OCI-M1 (cell line): ENCODE results near the gene MLEC.
"Not testable (repeated sequence)": the region's sequence is repeated elsewhere in the genome, so short reads cannot be mapped to it uniquely, and the experiment has no call there.

Source experiments
- DNase-seq: peaks from one replicate; lab custom pipeline; 2025; lab: John Stamatoyannopoulos, UW

The MLEC gene

GRCh38 chr12:120721866-120722265, 34.9 kb downstream of the MLEC start:
- DNase-seq: no peak

GRCh38 chr12:120722784-120723183, 35.8 kb downstream of the MLEC start:
- no peak for DNase-seq

GRCh38 chr12:120724720-120725119, 37.8 kb downstream of the MLEC start:
- no peak for DNase-seq

- no peak for DNase-seq
Observed at GRCh38 chr12:120725151-120725658, 38.3 kb downstream of the MLEC start.

- peak; percentile 94 for DNase-seq
Observed at GRCh38 chr12:120725659-120726509, 38.9 kb downstream of the MLEC start, which contains the start of gene ACADS. ACADS (plus strand) TSS chr12:120725826; CDS start chr12:120725886, 60 bp downstream.

- DNase-seq: no peak
Observed at GRCh38 chr12:120726510-120726793, 39.5 kb downstream of the MLEC start.

- no peak for DNase-seq
Observed at GRCh38 chr12:120726961-120727360, 40.0 kb downstream of the MLEC start.

GRCh38 chr12:120732198-120732597, 45.2 kb downstream of the MLEC start:
- DNase-seq: not testable (repeated sequence)

- DNase-seq: no peak
Observed at GRCh38 chr12:120733574-120733973, 46.6 kb downstream of the MLEC start.

GRCh38 chr12:120734210-120734609, 47.3 kb downstream of the MLEC start:
- DNase-seq: no peak

- no peak for DNase-seq
Observed at GRCh38 chr12:120735181-120735580, 48.2 kb downstream of the MLEC start.

- DNase-seq: no peak
Observed at GRCh38 chr12:120736404-120737331, 49.7 kb downstream of the MLEC start.

GRCh38 chr12:120737557-120738251, 50.8 kb downstream of the MLEC start:
- DNase-seq: no peak

- no peak for DNase-seq
Observed at GRCh38 chr12:120738252-120739030, 51.5 kb downstream of the MLEC start.

GRCh38 chr12:120739031-120739762, 52.2 kb downstream of the MLEC start:
- no peak for DNase-seq

GRCh38 chr12:120739821-120740613, 53.1 kb downstream of the MLEC start:
- no peak for DNase-seq

GRCh38 chr12:120740871-120741270, 53.9 kb downstream of the MLEC start:
- DNase-seq: no peak

GRCh38 chr12:120741476-120742421, 54.8 kb downstream of the MLEC start:
- no peak for DNase-seq
